Kidney epithelial cell (primary cell): Measurements from ENCODE around the gene DCAF4. TPM values are rescaled to one million over a fixed set of nuclear protein-coding genes. Genes with fewer than 3 reads are reported as not detected.
"Not testable (repeated sequence)": the region's sequence is repeated elsewhere in the genome, so short reads cannot be mapped to it uniquely, and the experiment has no call there.

ENCODE experiments used
- DNase-seq: peaks from one replicate; pipeline ENCODE4 v3.0.0-alpha.2; 2010; ENCODE audit warnings: low read depth
- H3K27me3 ChIP-seq: 2 replicates; pipeline ENCODE4 v1.6.0; 2011; ENCODE audit warnings: low read length; ENCODE audit not compliant: control insufficient read depth, insufficient read depth
- H3K36me3 ChIP-seq: 2 replicates; pipeline ENCODE4 v1.5.1; 2011; ENCODE audit warnings: low read length; ENCODE audit not compliant: control insufficient read depth, insufficient read depth
- H3K4me3 ChIP-seq: 2 replicates; pipeline ENCODE4 v1.5.1; 2011; ENCODE audit warnings: low read depth, mild to moderate bottlenecking, control low read depth, low read length
- total RNA-seq: library from RNA; depleted of rRNA; stranded (reverse); fragments of >200 nt; gene quantifications from 2 replicates; pipeline ENCODE4 v1.2.3, GENCODE V29; 2015
- TF ChIP-seq, protein P1 (sequence below): IDR thresholded peaks from 2 replicates; pipeline ENCODE4 v1.5.1; 2011; ENCODE audit warnings: mild to moderate bottlenecking, moderate library complexity, low read length, control low read depth, inconsistent platforms; ENCODE audit not compliant: insufficient read depth, poor library complexity, severe bottlenecking

The DCAF4 gene
- total RNA-seq, 1 donor from 2014 or later: 23.1 TPM

DNA sequence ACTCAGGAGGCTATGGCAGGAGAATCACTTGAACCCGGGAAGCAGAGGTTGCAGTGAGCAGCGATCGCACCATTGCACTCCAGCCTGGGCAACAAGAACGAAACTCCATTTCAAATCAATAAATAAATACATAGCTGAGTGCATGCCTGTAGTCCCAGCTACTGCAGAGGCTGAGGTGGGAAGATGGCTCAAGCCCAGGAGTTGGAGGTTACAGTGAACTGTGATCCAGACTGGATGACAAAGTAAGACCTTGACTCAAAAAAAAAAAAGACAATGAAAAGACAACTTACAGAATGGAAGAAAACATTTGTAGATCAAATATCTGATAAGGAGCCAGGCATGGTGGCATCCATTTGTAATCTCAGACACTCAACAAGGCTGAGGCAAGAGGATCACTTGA, 73.1 kb downstream of the DCAF4 start:
- peaks cover 2% of the 10 kb centered on the region for H3K36me3 ChIP-seq
- no peaks in the 10 kb centered on the region for H3K27me3 ChIP-seq
- no peak for DNase-seq
- TF ChIP-seq, protein P1, sequence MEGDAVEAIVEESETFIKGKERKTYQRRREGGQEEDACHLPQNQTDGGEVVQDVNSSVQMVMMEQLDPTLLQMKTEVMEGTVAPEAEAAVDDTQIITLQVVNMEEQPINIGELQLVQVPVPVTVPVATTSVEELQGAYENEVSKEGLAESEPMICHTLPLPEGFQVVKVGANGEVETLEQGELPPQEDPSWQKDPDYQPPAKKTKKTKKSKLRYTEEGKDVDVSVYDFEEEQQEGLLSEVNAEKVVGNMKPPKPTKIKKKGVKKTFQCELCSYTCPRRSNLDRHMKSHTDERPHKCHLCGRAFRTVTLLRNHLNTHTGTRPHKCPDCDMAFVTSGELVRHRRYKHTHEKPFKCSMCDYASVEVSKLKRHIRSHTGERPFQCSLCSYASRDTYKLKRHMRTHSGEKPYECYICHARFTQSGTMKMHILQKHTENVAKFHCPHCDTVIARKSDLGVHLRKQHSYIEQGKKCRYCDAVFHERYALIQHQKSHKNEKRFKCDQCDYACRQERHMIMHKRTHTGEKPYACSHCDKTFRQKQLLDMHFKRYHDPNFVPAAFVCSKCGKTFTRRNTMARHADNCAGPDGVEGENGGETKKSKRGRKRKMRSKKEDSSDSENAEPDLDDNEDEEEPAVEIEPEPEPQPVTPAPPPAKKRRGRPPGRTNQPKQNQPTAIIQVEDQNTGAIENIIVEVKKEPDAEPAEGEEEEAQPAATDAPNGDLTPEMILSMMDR: no peak
- H3K4me3 ChIP-seq: no peak overlapping the region

DNA sequence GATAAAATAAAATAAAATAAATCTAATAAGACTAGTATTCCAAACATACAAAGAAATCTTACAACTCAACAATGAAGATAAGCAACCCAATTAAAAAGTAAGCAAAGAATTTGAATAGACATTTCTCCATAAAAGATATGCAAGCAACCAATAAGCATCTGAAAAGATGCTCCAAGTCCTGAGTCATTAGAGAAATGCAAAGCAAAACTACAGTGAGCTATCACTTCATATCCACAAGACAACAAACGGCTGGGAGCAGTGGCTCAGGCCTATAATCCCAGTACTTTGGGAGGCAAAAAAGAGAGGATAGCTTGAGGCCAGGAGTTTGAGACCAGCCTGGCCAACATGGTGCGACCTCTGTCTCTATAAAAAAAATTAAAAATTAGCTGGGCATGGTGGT, 73.8 kb downstream of the DCAF4 start:
- TF ChIP-seq, protein P1: no peak
- peaks cover 2% of the 10 kb centered on the region for H3K36me3 ChIP-seq
- DNase-seq: no peak
- H3K4me3 ChIP-seq: no peak overlapping the region
- no peaks in the 10 kb centered on the region for H3K27me3 ChIP-seq

DNA sequence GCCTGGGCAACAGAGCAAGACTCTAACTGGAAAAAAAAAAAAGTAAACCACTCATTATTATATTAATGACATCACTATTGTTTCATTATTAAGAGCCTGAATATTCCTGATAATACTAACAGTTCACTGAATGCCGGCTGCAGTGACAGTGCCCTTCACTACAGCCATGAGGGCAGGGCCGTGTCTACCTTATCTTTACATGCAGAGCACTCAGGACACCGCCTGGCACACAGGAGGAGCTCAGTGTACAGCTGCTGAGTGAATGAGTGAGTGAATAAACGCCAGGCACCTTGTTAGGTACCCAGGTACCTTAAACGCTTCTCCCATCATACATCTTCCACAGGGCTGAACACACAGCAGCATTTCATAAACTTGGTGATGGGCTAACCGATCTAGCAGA, 77.4 kb downstream of the DCAF4 start:
- Histone ChIP-seq H3K36me3 (no peaks in the 10 kb centered on the region), H3K27me3 (no peaks in the 10 kb centered on the region), H3K4me3 (no peak overlapping the region)
- TF ChIP-seq, protein P1: no peak
- no peak for DNase-seq

DNA sequence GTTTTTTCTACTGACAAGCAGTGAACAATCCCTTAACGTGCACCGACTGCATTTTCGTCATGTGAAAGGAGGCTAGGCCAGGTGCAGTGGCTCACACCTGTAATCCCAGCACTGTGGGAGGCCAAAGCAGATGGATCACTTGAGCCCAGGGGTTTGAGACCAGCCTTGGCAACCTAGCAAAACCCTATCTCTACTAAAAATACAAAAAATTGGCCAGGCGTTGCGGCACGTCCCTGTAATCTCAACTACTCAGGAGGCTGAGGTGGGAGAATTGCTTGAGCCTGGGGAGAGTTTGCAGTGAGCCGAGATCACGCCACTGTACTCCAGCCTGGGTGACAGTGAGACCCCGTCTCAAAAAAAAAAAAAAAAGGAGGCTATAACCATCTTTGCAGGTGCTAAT, 78.4 kb downstream of the DCAF4 start:
- DNase-seq, H3K4me3 ChIP-seq, H3K27me3 ChIP-seq, H3K36me3 ChIP-seq: not testable (repeated sequence)

DNA sequence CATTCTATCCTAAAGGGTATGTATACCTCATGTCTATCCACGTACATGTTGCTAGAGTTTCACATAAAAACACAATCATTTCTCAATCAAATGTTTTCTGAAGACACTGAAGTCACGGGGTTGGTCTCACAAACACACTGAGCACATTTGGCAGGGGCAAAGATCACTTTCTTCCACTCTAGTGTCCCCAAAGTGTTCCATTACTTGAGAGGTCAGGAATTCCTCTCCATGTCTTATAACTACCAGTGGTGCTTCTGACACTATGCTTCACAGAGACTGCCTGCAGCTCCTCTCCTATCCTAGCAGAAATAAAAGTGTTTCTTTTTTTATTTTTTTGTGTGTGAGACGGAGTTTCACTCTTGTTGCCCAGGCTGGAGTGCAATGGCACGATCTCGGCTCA, 81.6 kb downstream of the DCAF4 start:
- H3K27me3 ChIP-seq: no peaks in the 10 kb centered on the region
- H3K36me3 ChIP-seq: no peaks in the 10 kb centered on the region
- TF ChIP-seq, protein P1: no peak
- no peak for DNase-seq
- H3K4me3 ChIP-seq: no peak overlapping the region

DNA sequence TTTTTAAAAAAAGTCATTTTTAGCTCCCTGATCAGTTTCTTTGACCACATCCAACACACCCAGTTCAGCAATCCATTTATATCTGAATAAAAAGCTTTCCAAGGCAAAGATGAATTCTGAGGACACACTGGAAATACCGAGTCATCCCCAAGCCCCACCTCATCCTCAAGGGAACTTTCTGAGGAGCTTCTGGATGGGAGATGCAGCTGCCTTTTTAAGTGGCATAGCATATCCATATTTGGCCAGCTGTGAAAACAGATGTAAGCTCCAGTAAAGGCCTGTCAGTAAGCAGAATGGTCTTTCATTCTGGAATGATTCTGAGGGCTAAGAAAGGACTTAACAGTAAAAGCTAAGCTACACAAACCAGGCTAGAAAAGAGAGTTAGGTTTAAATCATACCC, 82.2 kb downstream of the DCAF4 start:
- H3K27me3 ChIP-seq: no peaks in the 10 kb centered on the region

More for the DNA sequence above, 82.2 kb downstream of the DCAF4 start:
- TF ChIP-seq, protein P1: no peak
- no peaks in the 10 kb centered on the region for H3K36me3 ChIP-seq
- DNase-seq: no peak
- H3K4me3 ChIP-seq: no peak overlapping the region

Other genes starting within 250 kb of the DCAF4 start
- 0.79 TPM in 1 of 2 replicates, not detected in the other for gene DPF3, start 32.4 kb upstream of the DCAF4 start, total RNA-seq
- 18.4 and 20.4 TPM in 2 replicates for gene ZFYVE1, start 100.6 kb downstream of the DCAF4 start, total RNA-seq
- gene RBM25, start 132.1 kb downstream of the DCAF4 start, total RNA-seq: 28.2 and 30.8 TPM in 2 replicates
- 66.4 and 73.6 TPM in 2 replicates for gene PSEN1, start 210.0 kb downstream of the DCAF4 start, total RNA-seq